Measurements from ENCODE around the gene TPRA1. TPM values are rescaled to one million over a fixed set of nuclear protein-coding genes. Genes with fewer than 3 reads are reported as not detected.

The TPRA1 gene
- total RNA-seq, 4 donors from 2014 or later = 19.9 to 43.1 (median 33.1) TPM

- TF ChIP-seq, protein P1, sequence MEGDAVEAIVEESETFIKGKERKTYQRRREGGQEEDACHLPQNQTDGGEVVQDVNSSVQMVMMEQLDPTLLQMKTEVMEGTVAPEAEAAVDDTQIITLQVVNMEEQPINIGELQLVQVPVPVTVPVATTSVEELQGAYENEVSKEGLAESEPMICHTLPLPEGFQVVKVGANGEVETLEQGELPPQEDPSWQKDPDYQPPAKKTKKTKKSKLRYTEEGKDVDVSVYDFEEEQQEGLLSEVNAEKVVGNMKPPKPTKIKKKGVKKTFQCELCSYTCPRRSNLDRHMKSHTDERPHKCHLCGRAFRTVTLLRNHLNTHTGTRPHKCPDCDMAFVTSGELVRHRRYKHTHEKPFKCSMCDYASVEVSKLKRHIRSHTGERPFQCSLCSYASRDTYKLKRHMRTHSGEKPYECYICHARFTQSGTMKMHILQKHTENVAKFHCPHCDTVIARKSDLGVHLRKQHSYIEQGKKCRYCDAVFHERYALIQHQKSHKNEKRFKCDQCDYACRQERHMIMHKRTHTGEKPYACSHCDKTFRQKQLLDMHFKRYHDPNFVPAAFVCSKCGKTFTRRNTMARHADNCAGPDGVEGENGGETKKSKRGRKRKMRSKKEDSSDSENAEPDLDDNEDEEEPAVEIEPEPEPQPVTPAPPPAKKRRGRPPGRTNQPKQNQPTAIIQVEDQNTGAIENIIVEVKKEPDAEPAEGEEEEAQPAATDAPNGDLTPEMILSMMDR (IDR thresholded peaks at IDR 0.05) = no peak
- no peak for TF ChIP-seq EP300 (IDR thresholded peaks at IDR 0.05)
- TF ChIP-seq POLR2A (IDR thresholded peaks at IDR 0.05; ENCODE audit: low read depth) = no peak
- TF ChIP-seq POLR2AphosphoS5 (IDR thresholded peaks at IDR 0.05) = no peak
- Histone ChIP-seq H3K27ac (replicated peaks in 1 of 4) (no peak overlapping the region), H3K27me3 (no peaks in the 10 kb centered on the region), H3K36me3 (peaks cover 10 to 63% (median 39%) of the 10 kb centered on the region in 4 donors), H3K4me1 (peaks cover 6 to 48% (median 22%) of the 10 kb centered on the region in 4 donors), H3K9me3 (no peaks in the 10 kb centered on the region), H3K4me3 (no peak overlapping the region)
- DNase-seq (ENCODE audit: extremely low spot score) = no peak
- intact Hi-C loops (cut with DNase I) = no loop called here
- 81% methylated on average over 6 of the region's 11 CpGs for WGBS
These were observed 10.0 kb downstream of the TPRA1 start for GRCh38 chr3:127580327-127581060.

- no peak for DNase-seq (ENCODE audit: extremely low spot score)
- WGBS = 83% methylated on average over 1 of the region's 6 CpGs
- no peak overlapping the region for H3K4me3 ChIP-seq
- intact Hi-C loops (cut with DNase I) = loop anchor here (10.0 kb wide), 1 partner anchor 256 kb away; no protein-coding TSS in a partner anchor
- H3K36me3 ChIP-seq = peaks cover 16 to 71% (median 50%) of the 10 kb centered on the region in 4 donors
- no peaks in the 10 kb centered on the region for H3K27me3 ChIP-seq
- no peak overlapping the region for H3K27ac ChIP-seq (replicated peaks in 1 of 4)
- TF ChIP-seq, protein P1 (IDR thresholded peaks at IDR 0.05) = no peak
- TF ChIP-seq POLR2A (IDR thresholded peaks at IDR 0.05; ENCODE audit: low read depth) (no peak), POLR2AphosphoS5 (IDR thresholded peaks at IDR 0.05) (no peak), EP300 (IDR thresholded peaks at IDR 0.05) (no peak)
- H3K9me3 ChIP-seq = no peaks in the 10 kb centered on the region
- H3K4me1 ChIP-seq = peaks cover 6 to 46% (median 21%) of the 10 kb centered on the region in 4 donors
These were observed 11.7 kb downstream of the TPRA1 start for GRCh38 chr3:127578802-127579201.

DNA sequence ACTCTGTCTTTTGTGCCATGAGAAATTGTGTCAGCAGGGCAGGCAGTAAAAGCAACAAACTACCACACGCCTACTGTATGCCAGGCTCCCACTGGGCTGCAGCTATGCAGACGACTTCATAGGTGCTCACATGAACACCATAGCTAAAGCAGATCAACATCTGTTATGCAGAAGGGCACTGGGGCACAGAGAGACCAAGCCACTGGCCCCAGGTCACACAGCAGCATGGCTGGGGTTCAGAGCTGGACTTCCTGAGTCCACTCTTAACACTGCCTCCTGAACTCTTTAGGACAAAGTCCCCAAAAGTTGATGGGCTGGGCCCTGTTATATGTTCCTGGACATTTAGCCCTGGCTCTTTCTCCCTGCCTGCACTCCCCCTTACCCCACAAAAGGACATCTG is 12.4 kb downstream of the TPRA1 start:
- no peak for TF ChIP-seq EP300 (IDR thresholded peaks at IDR 0.05)
- no peak for TF ChIP-seq POLR2A (IDR thresholded peaks at IDR 0.05; ENCODE audit: low read depth)
- TF ChIP-seq, protein P1 (IDR thresholded peaks at IDR 0.05) = no peak
- peaks cover 6 to 46% (median 21%) of the 10 kb centered on the region in 4 donors for H3K4me1 ChIP-seq
- H3K4me3 ChIP-seq = no peak overlapping the region
- no CpG with 5 or more reads among the region's 2 CpGs for WGBS
- no peak overlapping the region for H3K27ac ChIP-seq (replicated peaks in 1 of 4)
- intact Hi-C loops (cut with DNase I) = loop anchor here (10.0 kb wide), 1 partner anchor 257 kb away; no protein-coding TSS in a partner anchor
- DNase-seq (ENCODE audit: extremely low spot score) = no peak
- H3K9me3 ChIP-seq = no peaks in the 10 kb centered on the region
- no peaks in the 10 kb centered on the region for H3K27me3 ChIP-seq
- H3K36me3 ChIP-seq = peaks cover 20 to 76% (median 57%) of the 10 kb centered on the region in 4 donors

- TF ChIP-seq EP300 (IDR thresholded peaks at IDR 0.05) (no peak), POLR2AphosphoS5 (IDR thresholded peaks at IDR 0.05) (no peak)
- TF ChIP-seq, protein P1 (IDR thresholded peaks at IDR 0.05) = no peak
- H3K27me3 ChIP-seq = no peaks in the 10 kb centered on the region
- no peak for DNase-seq (ENCODE audit: extremely low spot score)
- H3K4me3 ChIP-seq = no peak overlapping the region
- H3K36me3 ChIP-seq = peaks cover 27 to 83% (median 64%) of the 10 kb centered on the region in 4 donors
- peaks cover 6 to 46% (median 21%) of the 10 kb centered on the region in 4 donors for H3K4me1 ChIP-seq
- intact Hi-C loops (cut with DNase I) = loop anchor here (10.0 kb wide), 1 partner anchor 257 kb away; no protein-coding TSS in a partner anchor
- WGBS = 100% methylated on average over 5 of the region's 7 CpGs
- H3K9me3 ChIP-seq = no peaks in the 10 kb centered on the region
- no peak overlapping the region for H3K27ac ChIP-seq (replicated peaks in 1 of 4)
These were observed 13.1 kb downstream of the TPRA1 start for GRCh38 chr3:127577448-127577847.

All from esophagus muscularis mucosa (tissue), 4 donors.